HEK293 (cell line): ENCODE results near the gene MAN1C1.

Experiments
- CTCF ChIP-seq: fragments of 450-650 bp; formaldehyde crosslinking; IDR thresholded peaks from 2 replicates; pipeline ENCODE4 v1.5.1; 2016; ENCODE audit warnings: missing biosample characterization, missing genetic modification characterization
- ELK4 ChIP-seq: IDR thresholded peaks from 2 replicates; pipeline ENCODE4 v1.6.1; 2011; ENCODE audit warnings: mild to moderate bottlenecking, low read depth, low read length, borderline replicate concordance
- GLIS1 ChIP-seq: fragments of 450-650 bp; formaldehyde crosslinking; IDR thresholded peaks from 2 replicates; pipeline ENCODE4 v1.5.1; 2016; ENCODE audit warnings: missing biosample characterization, missing genetic modification characterization
- PATZ1 ChIP-seq: fragments of 450-650 bp; formaldehyde crosslinking; IDR thresholded peaks from 2 replicates; pipeline ENCODE4 v1.5.1; 2016; ENCODE audit warnings: missing biosample characterization, missing genetic modification characterization
- ZBTB10 ChIP-seq: fragments of 450-650 bp; formaldehyde crosslinking; IDR thresholded peaks from 2 replicates; pipeline ENCODE4 v1.5.1; 2016; ENCODE audit warnings: missing biosample characterization, missing genetic modification characterization
- ZFP41 ChIP-seq: fragments of 450-650 bp; formaldehyde crosslinking; IDR thresholded peaks from 2 replicates; pipeline ENCODE4 v1.5.1; 2016; ENCODE audit warnings: missing biosample characterization, missing genetic modification characterization, borderline replicate concordance
- ZNF114 ChIP-seq: fragments of 450-650 bp; formaldehyde crosslinking; IDR thresholded peaks from 2 replicates; pipeline ENCODE4 v1.5.0; 2017; ENCODE audit warnings: missing biosample characterization, missing genetic modification characterization

GRCh38 chr1:25742316-25742715, 125.7 kb downstream of the MAN1C1 start:
- no peak for TF ChIP-seq ZNF114 (tag by site-specific recombination)
- TF ChIP-seq GLIS1 (tag by site-specific recombination), result no peak
- no peak for TF ChIP-seq CTCF
- TF ChIP-seq PATZ1, result no peak
- no peak for TF ChIP-seq ELK4
- TF ChIP-seq ZBTB10 (tag by site-specific recombination), result no peak
- no peak for TF ChIP-seq ZFP41 (tag by site-specific recombination)
